ENCODE results near the gene SIDT2. TPM values are rescaled to one million over a fixed set of nuclear protein-coding genes. Genes with fewer than 3 reads are reported as not detected.
A peak's percentile ranks its signal among the peaks of the same experiment; 100 is the strongest.

SIDT2 gene
- total and polyA plus RNA-seq, 2 of the 13 experiments (the other 11 are each of a cell fraction or from before 2014, with no cell fraction given): 11.5 to 28.0 TPM

- TF ChIP-seq E2F1 (CRISPR knock-in tag; IDR thresholded peaks at IDR 0.05) (no peak; the same call in 1 of the 2 replicates), NFE2L2 (IDR thresholded peaks at IDR 0.05; ENCODE audit: low read length) (no peak), ZNF703 (CRISPR knock-in tag; IDR thresholded peaks at IDR 0.05; ENCODE audit: borderline replicate concordance) (no peak), ZNF775 (CRISPR knock-in tag; IDR thresholded peaks at IDR 0.05; ENCODE audit: borderline replicate concordance) (0 out of 2 replicates have a peak, but pooled peaks have one; percentile 21), KDM6A (CRISPR knock-in tag; IDR thresholded peaks at IDR 0.05; ENCODE audit: low read depth) (no peak), KMT2B (CRISPR knock-in tag; IDR thresholded peaks at IDR 0.05) (peak; percentile 84), ZNF446 (CRISPR knock-in tag; IDR thresholded peaks at IDR 0.05) (no peak; the same call in 1 of the 2 replicates), CBX5 (CRISPR knock-in tag; IDR thresholded peaks at IDR 0.05; ENCODE audit: borderline replicate concordance) (peak; percentile 75; the same call in 1 of the 2 replicates), KDM3A (CRISPR knock-in tag; IDR thresholded peaks at IDR 0.05; ENCODE audit: low read depth) (peak; percentile 90; the same call in 1 of the 2 replicates), HNF1A (IDR thresholded peaks at IDR 0.05; ENCODE audit: low read depth) (no peak), HNF1A (CRISPR knock-in tag; IDR thresholded peaks at IDR 0.05; ENCODE audit: borderline replicate concordance) (peak; percentile 66; the same call in 1 of the 2 replicates), ZNF292 (CRISPR knock-in tag; IDR thresholded peaks at IDR 0.05; ENCODE audit: borderline replicate concordance, low read depth) (no peak), SOX6 (IDR thresholded peaks at IDR 0.05) (no peak), SOX6 (CRISPR knock-in tag; IDR thresholded peaks at IDR 0.05) (no peak; the same call in 1 of the 2 replicates), ZNF839 (CRISPR knock-in tag; IDR thresholded peaks at IDR 0.05; ENCODE audit: borderline replicate concordance) (no peak), CENPX (CRISPR knock-in tag; IDR thresholded peaks at IDR 0.05) (no peak), HMGA1 (CRISPR knock-in tag; conservative IDR thresholded peaks at IDR 0.05) (no peak), MED8 (CRISPR knock-in tag; IDR thresholded peaks at IDR 0.05; ENCODE audit: insufficient replicate concordance) (peak; percentile 88), ATF1 (CRISPR knock-in tag; IDR thresholded peaks at IDR 0.05) (no peak), FOXA3 (CRISPR knock-in tag; IDR thresholded peaks at IDR 0.05) (peak; percentile 54), MNT (IDR thresholded peaks at IDR 0.05) (peak; percentile 59), ZNF264 (CRISPR knock-in tag; IDR thresholded peaks at IDR 0.05) (no peak; the same call in 1 of the 2 replicates), GPN1 (CRISPR knock-in tag; IDR thresholded peaks at IDR 0.05; ENCODE audit: borderline replicate concordance) (0 out of 2 replicates have a peak, but pooled peaks have one; percentile 63), SNAPC5 (CRISPR knock-in tag; IDR thresholded peaks at IDR 0.05; ENCODE audit: borderline replicate concordance) (no peak), SMYD3 (CRISPR knock-in tag; IDR thresholded peaks at IDR 0.05) (no peak)
Observed at GRCh38 chr11:117143871-117144476, 34.6 kb upstream of the SIDT2 start, which contains the start of gene PAFAH1B2 (continued).

Measured in HepG2 (cell line).